CD8-positive, alpha-beta memory T cell (primary cell): ENCODE data around the gene CHMP3. TPM values are rescaled to one million over a fixed set of nuclear protein-coding genes. Genes with fewer than 3 reads are reported as not detected.

Experiments used
- CTCF ChIA-PET: fragments of 350-600 bp; sonication (Branson Sonifier 250); formaldehyde crosslinking; loops from one replicate; lab custom pipeline; 2021; ENCODE audit warnings: antibody characterized with exemption; lab: Charles Lee
- POLR2A ChIA-PET: fragments of 350-600 bp; sonication (Branson Sonifier 250); formaldehyde crosslinking; loops from one replicate; lab custom pipeline; 2021; ENCODE audit warnings: antibody characterized with exemption; lab: Charles Lee
- DNase-seq, 5 donors: peaks; one replicate each; pipeline versions ENCODE4 v3.0.0 to v3.0.0-alpha.2; 2020 to 2022; ENCODE audit warnings: mixed read lengths in 1 of 5
- H3K27ac ChIP-seq: one replicate; pipeline ENCODE4 v1.7.0; 2013; ENCODE audit warnings: low read depth, mild to moderate bottlenecking, low read length, moderate library complexity
- H3K27me3 ChIP-seq: 2 replicates; pipeline ENCODE4 v1.7.0; 2013; ENCODE audit warnings: low read length, mild to moderate bottlenecking; ENCODE audit not compliant: insufficient read depth, poor library complexity, severe bottlenecking
- H3K36me3 ChIP-seq: 2 replicates; pipeline ENCODE4 v1.7.0; 2013; ENCODE audit warnings: mild to moderate bottlenecking, low read length, moderate library complexity; ENCODE audit not compliant: insufficient read depth
- H3K4me1 ChIP-seq: 2 replicates; pipeline ENCODE4 v1.7.0; 2013; ENCODE audit warnings: mild to moderate bottlenecking, low read length, moderate library complexity; ENCODE audit not compliant: insufficient read depth
- H3K4me3 ChIP-seq: 2 replicates; pipeline ENCODE4 v1.7.0; 2013; ENCODE audit warnings: mild to moderate bottlenecking, low read length
- H3K9me3 ChIP-seq: 2 replicates; pipeline ENCODE4 v1.7.0; 2013; ENCODE audit warnings: mild to moderate bottlenecking, low read length
- H3K27ac Mint-ChIP-seq, 8 donors: one replicate each; pipeline ENCODE4 v1.8.0; 2020 to 2021; ENCODE audit warnings: mixed read lengths in 8 of 8, mild to moderate bottlenecking in 6 of 8, inconsistent platforms in 3 of 8, moderate library complexity in 3 of 8
- H3K27me3 Mint-ChIP-seq, 2 donors: one replicate each; pipeline ENCODE4 v1.8.0; 2020 to 2021; ENCODE audit warnings: mixed read lengths in 2 of 2, mild to moderate bottlenecking in 1 of 2, moderate library complexity in 1 of 2
- H3K36me3 Mint-ChIP-seq, 3 donors: one replicate each; pipeline ENCODE4 v1.8.0; 2020 to 2021; ENCODE audit warnings: mixed read lengths in 3 of 3, inconsistent platforms in 1 of 3, mild to moderate bottlenecking in 1 of 3
- H3K4me1 Mint-ChIP-seq, 3 donors: one replicate each; pipeline ENCODE4 v1.8.0; 2020 to 2021; ENCODE audit warnings: mixed read lengths in 3 of 3, inconsistent platforms in 1 of 3, mild to moderate bottlenecking in 1 of 3
- H3K4me3 Mint-ChIP-seq, 7 donors: one replicate each; pipeline ENCODE4 v1.8.0; 2020 to 2021; ENCODE audit warnings: mixed read lengths in 7 of 7, mild to moderate bottlenecking in 6 of 7, moderate library complexity in 4 of 7, inconsistent platforms in 2 of 7
- H3K9me3 Mint-ChIP-seq, 5 donors: one replicate each; pipeline ENCODE4 v1.8.0; 2020 to 2022; ENCODE audit warnings: mixed read lengths in 5 of 5, mild to moderate bottlenecking in 3 of 5, moderate library complexity in 2 of 5, inconsistent platforms in 1 of 5
- polyA plus RNA-seq: library from polyadenylated mRNA; unstranded; fragments of 300-500 nt; fragmentation: Illumina TruSeq; gene quantifications from one replicate; pipeline ENCODE4 v1.2.3, GENCODE V29; 2021
- total RNA-seq, 2 experiments: library from RNA; stranded (reverse); gene quantifications; one replicate each; pipeline ENCODE4 v1.2.3, GENCODE V29; 2021

The CHMP3 gene
- total and polyA plus RNA-seq, 3 experiments from 2014 or later: 51.7 to 70.1 (median 58.9) TPM

- H3K36me3 ChIP-seq: peaks cover 71% of the 10 kb centered on the region
- ChIA-PET CTCF (no interaction called here), POLR2A (no interaction called here)
- Mint-ChIP-seq H3K36me3 (peaks cover 31 to 96% (median 41%) of the 10 kb centered on the region in 3 donors), H3K4me1 (peaks cover 31 to 44% (median 33%) of the 10 kb centered on the region in 3 donors), H3K4me3 (no peak overlapping the region), H3K27me3 (no peaks in the 10 kb centered on the region), H3K9me3 (no peaks in the 10 kb centered on the region), H3K27ac (peak overlapping the region in 5 of 8 donors; percentile 26 to 79 (median 40))
- no peak overlapping the region for H3K27ac ChIP-seq
- no peaks in the 10 kb centered on the region for H3K27me3 ChIP-seq
- no peak overlapping the region for H3K4me3 ChIP-seq
- no peaks in the 10 kb centered on the region for H3K9me3 ChIP-seq
- DNase-seq: no peak
- H3K4me1 ChIP-seq: no peaks in the 10 kb centered on the region
These were observed 102.0 kb downstream of the CHMP3 start for GRCh38 chr2:86461042-86461743.

GRCh38 chr2:86455181-86455580 lies 108.1 kb downstream of the CHMP3 start:
- peaks cover 28 to 52% (median 38%) of the 10 kb centered on the region in 3 donors for H3K4me1 Mint-ChIP-seq
- no peaks in the 10 kb centered on the region for H3K27me3 ChIP-seq
- H3K36me3 ChIP-seq: peaks cover 73% of the 10 kb centered on the region
- no peak overlapping the region for H3K4me3 Mint-ChIP-seq
- ChIA-PET POLR2A (interaction anchor here (0.7 to 1.9 kb wide), 2 partner anchors 13 to 1488 kb away, joined by 3 to 6 read pairs; no protein-coding TSS in a partner anchor), CTCF (interaction anchor here (1.2 kb wide), 1 partner anchor 36 kb away, joined by 3 read pairs; no protein-coding TSS in a partner anchor)
- H3K36me3 Mint-ChIP-seq: peaks cover 32 to 93% (median 37%) of the 10 kb centered on the region in 3 donors
- no peaks in the 10 kb centered on the region for H3K27me3 Mint-ChIP-seq
- DNase-seq: no peak
- no peaks in the 10 kb centered on the region for H3K9me3 ChIP-seq
- H3K27ac ChIP-seq: no peak overlapping the region
- no peaks in the 10 kb centered on the region for H3K9me3 Mint-ChIP-seq
- H3K4me1 ChIP-seq: no peaks in the 10 kb centered on the region
- H3K4me3 ChIP-seq: no peak overlapping the region
- H3K27ac Mint-ChIP-seq: peak overlapping the region in 2 of 8 donors; percentile 6 to 21

- Histone ChIP-seq H3K4me3 (no peak overlapping the region), H3K27me3 (no peaks in the 10 kb centered on the region), H3K27ac (no peak overlapping the region), H3K4me1 (peaks cover 2% of the 10 kb centered on the region), H3K36me3 (peaks cover 73% of the 10 kb centered on the region), H3K9me3 (no peaks in the 10 kb centered on the region)
- Mint-ChIP-seq H3K9me3 (no peaks in the 10 kb centered on the region), H3K27ac (peak overlapping the region in 2 of 8 donors; percentile 22 to 41), H3K27me3 (no peaks in the 10 kb centered on the region), H3K36me3 (peaks cover 32 to 93% (median 38%) of the 10 kb centered on the region in 3 donors), H3K4me3 (no peak overlapping the region), H3K4me1 (peaks cover 31 to 57% (median 44%) of the 10 kb centered on the region in 3 donors)
- ChIA-PET CTCF (no interaction called here), POLR2A (interaction anchor here (1.0 to 1.9 kb wide), 2 partner anchors 12 to 32 kb away, joined by 3 to 6 read pairs; no protein-coding TSS in a partner anchor)
- DNase-seq: no peak
These were observed 109.0 kb downstream of the CHMP3 start for GRCh38 chr2:86454238-86454637.

GRCh38 chr2:86453836-86454235 lies 109.4 kb downstream of the CHMP3 start:
- Mint-ChIP-seq H3K27ac (peak overlapping the region in 1 of 8 donors; percentile 8), H3K4me3 (no peak overlapping the region), H3K9me3 (no peaks in the 10 kb centered on the region), H3K4me1 (peaks cover 35 to 58% (median 45%) of the 10 kb centered on the region in 3 donors), H3K27me3 (no peaks in the 10 kb centered on the region), H3K36me3 (peaks cover 30 to 93% (median 37%) of the 10 kb centered on the region in 3 donors)
- Histone ChIP-seq H3K9me3 (no peaks in the 10 kb centered on the region), H3K36me3 (peaks cover 72% of the 10 kb centered on the region), H3K4me1 (peaks cover 6% of the 10 kb centered on the region), H3K27me3 (no peaks in the 10 kb centered on the region), H3K27ac (no peak overlapping the region), H3K4me3 (no peak overlapping the region)
- DNase-seq: no peak
- ChIA-PET CTCF (no interaction called here), POLR2A (interaction anchor here (1.0 to 1.9 kb wide), 2 partner anchors 11 to 33 kb away, joined by 3 to 6 read pairs; no protein-coding TSS in a partner anchor)

Other genes starting within 250 kb of the CHMP3 start
- gene REEP1, start 225.8 kb downstream of the CHMP3 start, total RNA-seq: under 1 TPM; 0.20 to 0.28 TPM
- gene REEP1, start 225.8 kb downstream of the CHMP3 start, polyA plus RNA-seq: not detected
- 10 to 100 TPM; 45.8 to 46.2 TPM for gene KDM3A, start 122.1 kb downstream of the CHMP3 start, total RNA-seq
- 21.1 TPM for gene KDM3A, start 122.1 kb downstream of the CHMP3 start, polyA plus RNA-seq
- gene RNF103, start 60.4 kb upstream of the CHMP3 start, total RNA-seq: 10 to 100 TPM; 14.6 TPM
- 4.8 TPM for gene RNF103, start 60.4 kb upstream of the CHMP3 start, polyA plus RNA-seq
- 10 to 100 TPM; 57.7 to 63.5 TPM for gene RMND5A, start 156.8 kb upstream of the CHMP3 start, total RNA-seq
- 20.7 TPM for gene RMND5A, start 156.8 kb upstream of the CHMP3 start, polyA plus RNA-seq
- gene CD8A, start 227.5 kb upstream of the CHMP3 start, total RNA-seq: 100 to 1,000 TPM; 359 to 363 TPM
- gene CD8A, start 227.5 kb upstream of the CHMP3 start, polyA plus RNA-seq: 924 TPM